Endothelial cell (in vitro differentiated cells): ENCODE measurements around the gene NUDT3. TPM values are rescaled to one million over a fixed set of nuclear protein-coding genes. Genes with fewer than 3 reads are reported as not detected.
A peak's percentile ranks its signal among the peaks of the same experiment; 100 is the strongest.

Experiments
- DNase-seq: peaks from one replicate; pipeline ENCODE4 v3.0.0; 2021; ENCODE audit warnings: low spot score
- H3K27ac Mint-ChIP-seq: one replicate; pipeline ENCODE4 v1.8.0; 2021; ENCODE audit warnings: mixed read lengths, inconsistent platforms; ENCODE audit not compliant: unreplicated experiment
- H3K27me3 Mint-ChIP-seq: one replicate; pipeline ENCODE4 v1.8.0; 2021; ENCODE audit warnings: mild to moderate bottlenecking, moderate library complexity, mixed read lengths, inconsistent platforms; ENCODE audit not compliant: unreplicated experiment
- H3K36me3 Mint-ChIP-seq: one replicate; pipeline ENCODE4 v1.8.0; 2021; ENCODE audit warnings: mild to moderate bottlenecking, low read depth, mixed read lengths, inconsistent platforms; ENCODE audit not compliant: unreplicated experiment
- H3K4me1 Mint-ChIP-seq: one replicate; pipeline ENCODE4 v1.8.0; 2021; ENCODE audit warnings: mild to moderate bottlenecking, mixed read lengths, inconsistent platforms; ENCODE audit not compliant: unreplicated experiment
- H3K4me3 Mint-ChIP-seq: one replicate; pipeline ENCODE4 v1.8.0; 2021; ENCODE audit warnings: mild to moderate bottlenecking, mixed read lengths, inconsistent platforms; ENCODE audit not compliant: unreplicated experiment
- H3K9me3 Mint-ChIP-seq: one replicate; pipeline ENCODE4 v1.8.0; 2021; ENCODE audit warnings: mixed read lengths, inconsistent platforms; ENCODE audit not compliant: unreplicated experiment
- CTCF ChIP-seq: fragments of 200-600 bp; sonication (generic); IDR thresholded peaks from one replicate; pipeline ENCODE4 v1.5.0; 2021; ENCODE audit warnings: antibody characterized with exemption; ENCODE audit not compliant: unreplicated experiment
- total RNA-seq: library from RNA; stranded (reverse); fragmentation: NEBNext Ultra II Directional; extraction: Animal tissue kit (Norgen Biotek cat#: 25700); gene quantifications from one replicate; pipeline ENCODE4 v1.2.1, GENCODE V29; 2021; ENCODE audit not compliant: unreplicated experiment

The NUDT3 gene
- total RNA-seq, 1 donor from 2014 or later: 52.0 TPM

DNA sequence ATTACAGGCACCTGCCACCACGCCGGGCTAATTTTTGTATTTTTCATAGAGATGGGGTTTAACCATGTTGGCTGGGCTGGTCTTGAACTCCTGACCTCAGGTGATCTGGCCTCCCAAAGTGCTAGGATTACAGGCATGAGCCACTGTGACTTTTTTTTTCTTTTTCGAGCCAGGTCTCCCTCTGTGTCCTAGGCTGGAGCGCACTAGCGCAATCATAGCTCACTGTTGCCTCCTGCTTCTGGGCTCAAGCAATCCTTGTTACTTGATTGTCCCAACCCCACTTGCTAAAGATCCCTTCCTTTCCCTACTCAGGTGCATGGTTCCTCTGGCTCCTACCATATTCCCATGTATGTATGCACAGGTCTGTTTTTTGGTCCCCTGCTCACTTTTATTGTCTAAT, 116.3 kb downstream of the NUDT3 start:
- H3K4me1 Mint-ChIP-seq: peaks cover 74% of the 10 kb centered on the region
- H3K27me3 Mint-ChIP-seq: peaks cover 3% of the 10 kb centered on the region
- no peaks in the 10 kb centered on the region for H3K9me3 Mint-ChIP-seq
- TF ChIP-seq CTCF: no peak
- no peak for DNase-seq
- no peak overlapping the region for H3K4me3 Mint-ChIP-seq
- peaks cover 23% of the 10 kb centered on the region for H3K36me3 Mint-ChIP-seq
- peak overlapping the region; percentile 49 for H3K27ac Mint-ChIP-seq

GRCh38 chr6:34275128-34275804, 117.2 kb downstream of the NUDT3 start:
- no peaks in the 10 kb centered on the region for H3K9me3 Mint-ChIP-seq
- DNase-seq: no peak
- peaks cover 6% of the 10 kb centered on the region for H3K27me3 Mint-ChIP-seq
- peaks cover 68% of the 10 kb centered on the region for H3K4me1 Mint-ChIP-seq
- H3K27ac Mint-ChIP-seq: no peak overlapping the region
- H3K4me3 Mint-ChIP-seq: no peak overlapping the region
- peaks cover 21% of the 10 kb centered on the region for H3K36me3 Mint-ChIP-seq
- no peak for TF ChIP-seq CTCF

GRCh38 chr6:34274129-34274528, 118.3 kb downstream of the NUDT3 start:
- no peak overlapping the region for H3K4me3 Mint-ChIP-seq

DNA sequence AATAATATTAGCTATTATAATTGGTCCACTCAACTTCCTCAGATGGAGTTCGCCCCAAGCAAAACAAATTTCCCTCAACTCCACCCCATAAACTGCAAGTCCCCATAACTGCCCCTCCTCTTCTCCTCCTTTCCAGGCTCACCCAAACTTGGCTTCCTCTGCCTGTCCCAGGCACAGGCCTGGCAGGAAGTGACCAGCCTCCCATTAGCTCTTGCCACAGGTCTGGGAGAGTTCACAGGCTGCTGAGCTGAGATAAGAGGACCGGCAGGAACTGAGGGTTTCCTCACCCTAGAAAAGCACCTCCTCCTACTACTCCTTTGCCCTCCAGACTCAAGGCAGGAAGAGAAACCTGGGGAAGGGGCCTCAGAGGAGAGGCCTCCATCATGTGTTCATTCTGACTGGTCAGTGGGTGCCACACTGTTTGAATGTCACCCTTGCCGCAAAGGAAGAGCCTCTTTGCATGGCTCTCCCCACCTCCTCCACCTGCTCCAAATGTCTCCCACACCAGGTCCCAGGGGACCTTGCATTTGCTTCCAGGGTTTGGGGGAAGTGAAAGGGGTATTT, 119.1 kb downstream of the NUDT3 start:
- DNase-seq: peak; percentile 74
- Mint-ChIP-seq H3K4me1 (peaks cover 51% of the 10 kb centered on the region), H3K27ac (peak overlapping the region; percentile 94), H3K27me3 (peaks cover 8% of the 10 kb centered on the region), H3K36me3 (peaks cover 6% of the 10 kb centered on the region), H3K9me3 (no peaks in the 10 kb centered on the region), H3K4me3 (no peak overlapping the region)
- TF ChIP-seq CTCF: no peak

More at GRCh38 chr6:34274129-34274528, 118.3 kb downstream of the NUDT3 start:
- H3K9me3 Mint-ChIP-seq: no peaks in the 10 kb centered on the region
- peaks cover 58% of the 10 kb centered on the region for H3K4me1 Mint-ChIP-seq
- H3K36me3 Mint-ChIP-seq: peaks cover 14% of the 10 kb centered on the region
- DNase-seq: no peak
- peaks cover 8% of the 10 kb centered on the region for H3K27me3 Mint-ChIP-seq
- no peak for TF ChIP-seq CTCF
- peak overlapping the region; percentile 94 for H3K27ac Mint-ChIP-seq
